IMR-90 (cell line): ENCODE measurements around the gene SERPIND1. TPM values are rescaled to one million over a fixed set of nuclear protein-coding genes. Genes with fewer than 3 reads are reported as not detected.

ENCODE experiments used
- ATAC-seq: fragments of 200-7000 bp; cut with Tn5 transposase; 2 replicates; pipeline ENCODE4 v1.9.1; 2020; ENCODE audit warnings: low read depth, mild to moderate bottlenecking, moderate library complexity
- BruUV-seq: library from RNA; stranded (reverse); fragments of 400-500 nt; replicated peaks from 2 replicates; lab custom pipeline; 2021; lab: Mats Ljungman, UMichigan
- CTCF ChIA-PET: fragments of 300-600 bp; formaldehyde crosslinking; extraction: SDS; loops from one replicate; lab custom pipeline; 2021; ENCODE audit warnings: antibody characterized with exemption; lab: Yijun Ruan, JAX
- POLR2A ChIA-PET: fragments of 300-600 bp; sonication (Branson Sonifier 250); formaldehyde crosslinking; loops from one replicate; lab custom pipeline; 2022; ENCODE audit warnings: antibody characterized with exemption; ENCODE audit not compliant: unreplicated experiment; lab: Charles Lee
- DNase-seq: peaks from one replicate; pipeline ENCODE4 v3.0.0; 2013
- H2AFZ ChIP-seq: replicated peaks from 2 replicates; pipeline ENCODE3; 2013; ENCODE audit warnings: low read length, mild to moderate bottlenecking; ENCODE audit not compliant: poor library complexity
- H2AK5ac ChIP-seq: 2 replicates; pipeline ENCODE4 v1.6.1; 2013; ENCODE audit warnings: low read depth, low read length, inconsistent platforms
- H2AK9ac ChIP-seq: replicated peaks from 2 replicates; pipeline ENCODE3; 2013; ENCODE audit warnings: mild to moderate bottlenecking, low read depth, low read length, moderate library complexity; ENCODE audit not compliant: poor library complexity
- H2BK120ac ChIP-seq: 2 replicates; pipeline ENCODE4 v1.6.1; 2013; ENCODE audit warnings: low read depth, low read length, inconsistent platforms
- H2BK15ac ChIP-seq: 3 replicates; pipeline ENCODE4 v1.6.1; 2013; ENCODE audit warnings: low read depth, low read length, inconsistent platforms
- H2BK20ac ChIP-seq: 2 replicates; pipeline ENCODE4 v1.6.1; 2013; ENCODE audit warnings: low read depth, mild to moderate bottlenecking, inconsistent platforms, low read length, moderate library complexity
- H2BK5ac ChIP-seq: 2 replicates; pipeline ENCODE4 v1.6.1; 2013; ENCODE audit warnings: mild to moderate bottlenecking, low read depth, low read length, inconsistent platforms; ENCODE audit not compliant: poor library complexity, severe bottlenecking
- H3K14ac ChIP-seq: replicated peaks from 2 replicates; pipeline ENCODE4 v1.6.1; 2013; ENCODE audit warnings: low read depth, low read length, inconsistent platforms
- H3K18ac ChIP-seq: 2 replicates; pipeline ENCODE4 v1.6.1; 2013; ENCODE audit warnings: low read depth, low read length, control low read depth
- H3K23ac ChIP-seq: 2 replicates; pipeline ENCODE4 v1.6.1; 2013; ENCODE audit warnings: low read depth, low read length, inconsistent platforms
- H3K27ac ChIP-seq: 2 replicates; pipeline ENCODE4 v1.5.1; 2013; ENCODE audit warnings: mild to moderate bottlenecking, control low read depth, low read length; ENCODE audit not compliant: insufficient read depth
- H3K27me3 ChIP-seq: 2 replicates; pipeline ENCODE4 v1.6.1; 2013; ENCODE audit warnings: low read length; ENCODE audit not compliant: control insufficient read depth, insufficient read depth
- H3K36me3 ChIP-seq: 2 replicates; pipeline ENCODE4 v1.6.1; 2013; ENCODE audit warnings: low read length, mixed read lengths; ENCODE audit not compliant: control insufficient read depth, insufficient read depth
- H3K4ac ChIP-seq: 2 replicates; pipeline ENCODE4 v1.6.1; 2013; ENCODE audit warnings: low read depth, low read length, inconsistent platforms
- H3K4me1 ChIP-seq: 2 replicates; pipeline ENCODE4 v1.6.1; 2013; ENCODE audit warnings: low read length, mixed read lengths; ENCODE audit not compliant: control insufficient read depth, insufficient read depth
- H3K4me2 ChIP-seq: 2 replicates; pipeline ENCODE4 v1.6.1; 2013; ENCODE audit warnings: low read depth, mild to moderate bottlenecking, control low read depth, low read length, moderate library complexity
- H3K4me3 ChIP-seq: 2 replicates; pipeline ENCODE4 v1.5.1; 2013; ENCODE audit warnings: low read depth, mild to moderate bottlenecking, control low read depth, low read length, moderate library complexity; ENCODE audit not compliant: insufficient read depth
- H3K56ac ChIP-seq: 2 replicates; pipeline ENCODE4 v1.6.1; 2013; ENCODE audit warnings: low read length, inconsistent platforms; ENCODE audit not compliant: insufficient read depth; ENCODE audit errors: extremely low read depth
- H3K79me1 ChIP-seq, 2 experiments: 2 replicates each; pipeline ENCODE4 v1.6.1; 2013; ENCODE audit warnings: low read length in 2 of 2, inconsistent platforms in 1 of 2, low read depth in 1 of 2
- H3K9ac ChIP-seq: 2 replicates; pipeline ENCODE4 v1.6.1; 2013; ENCODE audit warnings: low read depth, low read length, control low read depth
- H3K9me1 ChIP-seq: 2 replicates; pipeline ENCODE4 v1.6.1; 2013; ENCODE audit warnings: low read length, inconsistent platforms; ENCODE audit not compliant: insufficient read depth
- H3K9me3 ChIP-seq: 2 replicates; pipeline ENCODE4 v1.6.1; 2013; ENCODE audit warnings: low read length; ENCODE audit not compliant: control insufficient read depth, insufficient read depth
- H4K20me1 ChIP-seq: 2 replicates; pipeline ENCODE4 v1.6.1; 2013; ENCODE audit warnings: low read length, inconsistent platforms; ENCODE audit not compliant: insufficient read depth
- H4K5ac ChIP-seq: 2 replicates; pipeline ENCODE4 v1.6.1; 2013; ENCODE audit warnings: mild to moderate bottlenecking, low read depth, low read length, control low read depth
- H4K8ac ChIP-seq, 2 experiments: 2 replicates each; pipeline ENCODE4 v1.6.1; 2013; ENCODE audit warnings: low read depth in 2 of 2, low read length in 2 of 2, control low read depth in 1 of 2, inconsistent platforms in 1 of 2
- H4K91ac ChIP-seq: 2 replicates; pipeline ENCODE4 v1.6.1; 2013; ENCODE audit warnings: low read depth, low read length, inconsistent platforms; ENCODE audit not compliant: insufficient read depth
- BHLHE40 ChIP-seq: fragments of 150-350 bp; IDR thresholded peaks from 2 replicates; pipeline ENCODE4 v1.6.1; 2016; ENCODE audit warnings: mild to moderate bottlenecking, low read depth, low read length
- CEBPB ChIP-seq: IDR thresholded peaks from 2 replicates; pipeline ENCODE4 v1.6.1; 2012; ENCODE audit warnings: low read depth, low read length, improper control_type of control experiment
- CHD1 ChIP-seq: IDR thresholded peaks from 2 replicates; pipeline ENCODE4 v1.6.1; 2012; ENCODE audit warnings: low read depth, low read length, improper control_type of control experiment
- CTCF ChIP-seq: conservative IDR thresholded peaks from 2 replicates; pipeline ENCODE4 v1.5.1; 2012; ENCODE audit warnings: mild to moderate bottlenecking, low read depth, low read length, improper control_type of control experiment
- FOS ChIP-seq: fragments of 150-350 bp; IDR thresholded peaks from 2 replicates; pipeline ENCODE4 v1.6.1; 2016; ENCODE audit warnings: low read depth, low read length
- MAFK ChIP-seq: IDR thresholded peaks from 2 replicates; pipeline ENCODE4 v1.6.1; 2012; ENCODE audit warnings: low read depth, low read length, improper control_type of control experiment
- MAZ ChIP-seq: IDR thresholded peaks from 2 replicates; pipeline ENCODE4 v1.6.1; 2012; ENCODE audit warnings: low read depth, mild to moderate bottlenecking, low read length, improper control_type of control experiment, moderate library complexity, borderline replicate concordance
- MXI1 ChIP-seq: IDR thresholded peaks from 2 replicates; pipeline ENCODE4 v1.6.1; 2012; ENCODE audit warnings: low read depth, mild to moderate bottlenecking, low read length, moderate library complexity, borderline replicate concordance
- POLR2A ChIP-seq: IDR thresholded peaks from 2 replicates; pipeline ENCODE4 v1.6.1; 2012; ENCODE audit warnings: mild to moderate bottlenecking, low read depth, low read length
- RAD21 ChIP-seq: IDR thresholded peaks from 2 replicates; pipeline ENCODE4 v1.6.1; 2012; ENCODE audit warnings: low read length, improper control_type of control experiment
- RCOR1 ChIP-seq: IDR thresholded peaks from 2 replicates; pipeline ENCODE4 v1.6.1; 2012; ENCODE audit warnings: mild to moderate bottlenecking, low read length, improper control_type of control experiment; ENCODE audit not compliant: insufficient replicate concordance
- RFX5 ChIP-seq: IDR thresholded peaks from 2 replicates; pipeline ENCODE4 v1.8.0; 2012; ENCODE audit warnings: low read depth, mild to moderate bottlenecking, low read length, moderate library complexity
- SMC3 ChIP-seq: fragments of 150-350 bp; IDR thresholded peaks from 2 replicates; pipeline ENCODE4 v1.6.1; 2016; ENCODE audit warnings: low read depth, mild to moderate bottlenecking, antibody characterized with exemption, low read length, moderate library complexity
- USF2 ChIP-seq: fragments of 150-350 bp; IDR thresholded peaks from 2 replicates; pipeline ENCODE4 v1.6.1; 2017; ENCODE audit warnings: mild to moderate bottlenecking, antibody characterized with exemption, low read length, low read depth
- WGBS, 2 experiments: methylation state at CpG; one replicate each; pipeline versions ENCODE4 v1.1.5 to v1.1.7; 2013; ENCODE audit warnings: missing lambda C conversion rate in 2 of 2; ENCODE audit not compliant: insufficient read length in 1 of 2; ENCODE audit errors: extremely low coverage in 2 of 2; 5-methylcytosine and 5-hydroxymethylcytosine counted together
- dilution Hi-C: fragments of 300-500 bp; cut with HindIII; formaldehyde crosslinking; loops from one replicate; pipeline ENCODE4 v1.14.3; 2018; ENCODE audit warnings: low sequenced_read_pairs; ENCODE audit not compliant: unreplicated experiment
- in situ Hi-C: fragments of 300-500 bp; cut with MboI; formaldehyde crosslinking; loops from 3 replicates; pipeline ENCODE4 v1.14.3; 2019; ENCODE audit warnings: low sequenced_read_pairs, inconsistent platforms, mixed read lengths
- intact Hi-C: fragments of 100-400 bp; cut with micrococcal nuclease; formaldehyde crosslinking; loops from 2 replicates; pipeline ENCODE4 v1.10.0; 2022
- polyA plus RNA-seq, 3 experiments: library from polyadenylated mRNA; depleted of rRNA; stranded (reverse); fragments of >200 nt; gene quantifications; 2 replicates each; pipeline ENCODE4 v1.2.3, GENCODE V29; 2012; ENCODE audit warnings: low replicate concordance in 1 of 3
- total RNA-seq: library from RNA; depleted of rRNA; stranded (reverse); fragments of >200 nt; gene quantifications from 2 replicates; pipeline ENCODE4 v1.2.3, GENCODE V29; 2012
- TF ChIP-seq, protein P1 (sequence below): fragments of 150-350 bp; IDR thresholded peaks from 2 replicates; pipeline ENCODE4 v1.6.1; 2016; ENCODE audit warnings: low read depth, mild to moderate bottlenecking, low read length, moderate library complexity, borderline replicate concordance

SERPIND1 gene
- total and polyA plus RNA-seq, 2 of the 4 experiments (the other 2 are of a cell fraction) = 0.12 TPM; not detected in 1

- WGBS, 2 experiments = 84% methylated on average over 9 of the region's 29 CpGs; no CpG with 5 or more reads in 1 of the 2 experiments
- TF ChIP-seq MAZ = no peak
- no peak for TF ChIP-seq MAFK
- TF ChIP-seq CEBPB = no peak
- TF ChIP-seq CHD1 = no peak
- TF ChIP-seq POLR2A = no peak
- no peak for TF ChIP-seq FOS
- no peak for TF ChIP-seq USF2
- TF ChIP-seq BHLHE40 = no peak
- TF ChIP-seq RCOR1 = no peak
- TF ChIP-seq, protein P1, sequence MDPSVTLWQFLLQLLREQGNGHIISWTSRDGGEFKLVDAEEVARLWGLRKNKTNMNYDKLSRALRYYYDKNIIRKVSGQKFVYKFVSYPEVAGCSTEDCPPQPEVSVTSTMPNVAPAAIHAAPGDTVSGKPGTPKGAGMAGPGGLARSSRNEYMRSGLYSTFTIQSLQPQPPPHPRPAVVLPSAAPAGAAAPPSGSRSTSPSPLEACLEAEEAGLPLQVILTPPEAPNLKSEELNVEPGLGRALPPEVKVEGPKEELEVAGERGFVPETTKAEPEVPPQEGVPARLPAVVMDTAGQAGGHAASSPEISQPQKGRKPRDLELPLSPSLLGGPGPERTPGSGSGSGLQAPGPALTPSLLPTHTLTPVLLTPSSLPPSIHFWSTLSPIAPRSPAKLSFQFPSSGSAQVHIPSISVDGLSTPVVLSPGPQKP = no peak
- no peak for TF ChIP-seq CTCF
- no peak for TF ChIP-seq RFX5
- TF ChIP-seq MXI1 = no peak
- TF ChIP-seq SMC3 = no peak
- no peak for TF ChIP-seq RAD21
- dilution Hi-C loops = no loop called here
- Histone ChIP-seq H3K18ac (no peak overlapping the region), H4K91ac (no peak overlapping the region), H3K27ac (no peak overlapping the region), H4K5ac (no peak overlapping the region), H2AK9ac (peak overlapping the region; percentile 10), H3K9me3 (no peaks in the 10 kb centered on the region), H3K56ac (no peak overlapping the region), H3K14ac (no peak overlapping the region), H3K9ac (no peak overlapping the region), H2AK5ac (no peak overlapping the region), H4K8ac (no peak overlapping the region), H3K4me2 (no peak overlapping the region), H2AFZ (no peak overlapping the region), H3K36me3 (peaks cover 42% of the 10 kb centered on the region), H3K9me1 (no peaks in the 10 kb centered on the region), H3K23ac (no peak overlapping the region), H2BK5ac (no peak overlapping the region), H3K79me1 (no peaks in the 10 kb centered on the region; a peak in 1 of 4 replicates), H2BK15ac (no peak overlapping the region), H2BK20ac (no peak overlapping the region), H3K4ac (no peak overlapping the region), H4K20me1 (no peaks in the 10 kb centered on the region), H2BK120ac (no peak overlapping the region), H3K4me3 (no peak overlapping the region), H3K27me3 (no peaks in the 10 kb centered on the region), H3K4me1 (no peaks in the 10 kb centered on the region)
- in situ Hi-C loops = loop anchor here (10.0 kb wide), 1 partner anchor 57 kb away; no protein-coding TSS in a partner anchor
- CTCF ChIA-PET = no interaction called here
- no TSS peak for BruUV-seq
- no peak for ATAC-seq
- POLR2A ChIA-PET = no interaction called here
- no peak for DNase-seq
- intact Hi-C loops = no loop called here
Observed at GRCh38 chr22:20727118-20728015, 46.5 kb upstream of the SERPIND1 start.
